OCI-LY3 (cell line): Measurements from ENCODE around the gene CARS2.

Experiments used
- H2AFZ ChIP-seq: fragments of 200-600, 300-600 bp; shearing (Covaris generic); 2 replicates; pipeline ENCODE4 v1.6.0; 2014; ENCODE audit warnings: antibody characterized with exemption, low read depth, low read length
- H3K27ac ChIP-seq: fragments of 200-600, 300-600 bp; sonication (generic); 2 replicates; pipeline ENCODE4 v1.5.1; 2014; ENCODE audit warnings: mild to moderate bottlenecking, low read length, moderate library complexity, mixed read lengths
- H3K27me3 ChIP-seq: fragments of 200-600, 300-600 bp; sonication (generic); 2 replicates; pipeline ENCODE4 v1.6.1; 2014; ENCODE audit warnings: low read depth, low read length, mixed read lengths
- H3K36me3 ChIP-seq: fragments of 200-600, 300-600 bp; sonication (generic); replicated peaks from 2 replicates; pipeline ENCODE3; 2014; ENCODE audit warnings: low read depth, low read length, mixed read lengths
- H3K4me1 ChIP-seq: fragments of 300-600, 200-600 bp; sonication (generic); 2 replicates; pipeline ENCODE4 v1.6.1; 2014; ENCODE audit warnings: low read length, mixed read lengths
- H3K4me2 ChIP-seq: fragments of 200-600, 300-600 bp; sonication (generic); 2 replicates; pipeline ENCODE4 v1.6.1; 2014; ENCODE audit warnings: low read length, mixed read lengths
- H3K4me3 ChIP-seq: fragments of 300-600, 200-600 bp; sonication (generic); 2 replicates; pipeline ENCODE4 v1.5.1; 2014; ENCODE audit warnings: antibody characterized with exemption, mild to moderate bottlenecking, low read length, moderate library complexity
- H3K79me2 ChIP-seq: fragments of 300-600, 200-600 bp; shearing (Covaris generic); 2 replicates; pipeline ENCODE4 v1.6.1; 2014; ENCODE audit warnings: mild to moderate bottlenecking, low read length, mixed read lengths
- H3K9ac ChIP-seq: fragments of 300-600, 200-600 bp; shearing (Covaris generic); 2 replicates; pipeline ENCODE4 v1.6.0; 2014; ENCODE audit warnings: mild to moderate bottlenecking, low read length, moderate library complexity
- H3K9me3 ChIP-seq: fragments of 200-600, 300-600 bp; shearing (Covaris generic); 2 replicates; pipeline ENCODE4 v1.6.1; 2014; ENCODE audit warnings: low read length, mixed read lengths; ENCODE audit not compliant: insufficient read depth
- H4K20me1 ChIP-seq: fragments of 200-600, 300-600 bp; sonication (generic); 2 replicates; pipeline ENCODE4 v1.6.1; 2016; ENCODE audit warnings: low read length, mixed read lengths; ENCODE audit not compliant: insufficient read depth
- EZH2phosphoT487 ChIP-seq: fragments of 200-600 bp; shearing (Covaris generic); IDR thresholded peaks from 2 replicates; pipeline ENCODE4 v1.6.1; 2018; ENCODE audit warnings: antibody characterized with exemption, mixed run types, low read depth
- TF ChIP-seq, protein P1 (sequence below): fragments of 200-600, 300-600 bp; sonication (generic); IDR thresholded peaks from 2 replicates; pipeline ENCODE4 v1.5.1; 2014; ENCODE audit warnings: antibody characterized with exemption, low read length, low read depth

CARS2 gene

DNA sequence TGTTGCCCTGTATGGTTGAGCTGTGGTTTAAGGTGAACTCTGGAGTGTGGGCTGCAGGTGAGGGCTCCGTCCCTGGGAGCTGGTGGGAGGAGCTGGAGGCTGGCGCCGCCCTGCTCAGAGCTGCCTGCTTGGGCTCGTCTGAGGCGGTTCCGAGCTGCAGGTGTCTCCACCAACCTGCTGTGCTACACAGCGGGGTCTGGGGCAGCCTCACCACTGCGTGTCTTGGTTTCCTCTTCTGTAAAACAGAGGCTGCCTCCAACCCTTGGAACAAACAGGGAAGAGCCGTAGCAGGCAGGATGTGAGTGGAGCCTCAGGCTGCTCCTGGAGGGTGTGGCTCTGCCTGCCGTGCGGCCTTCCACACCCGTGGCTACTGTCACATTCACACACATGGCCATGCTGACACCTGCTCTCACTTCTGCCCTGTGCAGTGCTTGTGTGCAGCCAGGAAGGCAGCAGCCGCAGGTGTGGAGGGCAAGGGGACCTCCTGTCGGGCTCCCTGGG is 69.2 kb downstream of the CARS2 start:
- no peaks in the 10 kb centered on the region for H3K9me3 ChIP-seq
- H3K27ac ChIP-seq = no peak overlapping the region
- H3K4me2 ChIP-seq = no peak overlapping the region
- H3K4me1 ChIP-seq = no peaks in the 10 kb centered on the region
- H3K27me3 ChIP-seq = no peaks in the 10 kb centered on the region
- no peak overlapping the region for H2AFZ ChIP-seq
- no peak for TF ChIP-seq EZH2phosphoT487
- TF ChIP-seq, protein P1, sequence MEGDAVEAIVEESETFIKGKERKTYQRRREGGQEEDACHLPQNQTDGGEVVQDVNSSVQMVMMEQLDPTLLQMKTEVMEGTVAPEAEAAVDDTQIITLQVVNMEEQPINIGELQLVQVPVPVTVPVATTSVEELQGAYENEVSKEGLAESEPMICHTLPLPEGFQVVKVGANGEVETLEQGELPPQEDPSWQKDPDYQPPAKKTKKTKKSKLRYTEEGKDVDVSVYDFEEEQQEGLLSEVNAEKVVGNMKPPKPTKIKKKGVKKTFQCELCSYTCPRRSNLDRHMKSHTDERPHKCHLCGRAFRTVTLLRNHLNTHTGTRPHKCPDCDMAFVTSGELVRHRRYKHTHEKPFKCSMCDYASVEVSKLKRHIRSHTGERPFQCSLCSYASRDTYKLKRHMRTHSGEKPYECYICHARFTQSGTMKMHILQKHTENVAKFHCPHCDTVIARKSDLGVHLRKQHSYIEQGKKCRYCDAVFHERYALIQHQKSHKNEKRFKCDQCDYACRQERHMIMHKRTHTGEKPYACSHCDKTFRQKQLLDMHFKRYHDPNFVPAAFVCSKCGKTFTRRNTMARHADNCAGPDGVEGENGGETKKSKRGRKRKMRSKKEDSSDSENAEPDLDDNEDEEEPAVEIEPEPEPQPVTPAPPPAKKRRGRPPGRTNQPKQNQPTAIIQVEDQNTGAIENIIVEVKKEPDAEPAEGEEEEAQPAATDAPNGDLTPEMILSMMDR = no peak
- H3K9ac ChIP-seq = no peak overlapping the region
- peaks cover 12% of the 10 kb centered on the region for H4K20me1 ChIP-seq
- H3K79me2 ChIP-seq = peaks cover 6% of the 10 kb centered on the region; the same call in 1 of the 2 replicates
- H3K4me3 ChIP-seq = no peak overlapping the region
- H3K36me3 ChIP-seq = peaks cover 75% of the 10 kb centered on the region

GRCh38 chr13:110636053-110636475 is 69.9 kb downstream of the CARS2 start:
- no peaks in the 10 kb centered on the region for H3K9me3 ChIP-seq
- no peak overlapping the region for H3K4me3 ChIP-seq
- no peaks in the 10 kb centered on the region for H3K27me3 ChIP-seq
- H3K4me2 ChIP-seq = no peak overlapping the region
- no peak overlapping the region for H3K9ac ChIP-seq
- TF ChIP-seq, protein P1 = no peak
- TF ChIP-seq EZH2phosphoT487 = no peak
- H2AFZ ChIP-seq = no peak overlapping the region
- peaks cover 19% of the 10 kb centered on the region for H4K20me1 ChIP-seq
- no peak overlapping the region for H3K27ac ChIP-seq
- no peaks in the 10 kb centered on the region for H3K4me1 ChIP-seq
- peaks cover 69% of the 10 kb centered on the region for H3K36me3 ChIP-seq
- H3K79me2 ChIP-seq = peaks cover 12% of the 10 kb centered on the region

GRCh38 chr13:110635405-110636002 is 70.4 kb downstream of the CARS2 start:
- no peak for TF ChIP-seq EZH2phosphoT487
- TF ChIP-seq, protein P1 = no peak
- Histone ChIP-seq H3K27ac (no peak overlapping the region), H2AFZ (no peak overlapping the region), H3K4me1 (no peaks in the 10 kb centered on the region), H3K9ac (no peak overlapping the region), H3K36me3 (peaks cover 70% of the 10 kb centered on the region), H4K20me1 (peaks cover 24% of the 10 kb centered on the region), H3K9me3 (no peaks in the 10 kb centered on the region), H3K79me2 (peaks cover 18% of the 10 kb centered on the region), H3K4me2 (no peak overlapping the region), H3K4me3 (no peak overlapping the region), H3K27me3 (no peaks in the 10 kb centered on the region)

DNA sequence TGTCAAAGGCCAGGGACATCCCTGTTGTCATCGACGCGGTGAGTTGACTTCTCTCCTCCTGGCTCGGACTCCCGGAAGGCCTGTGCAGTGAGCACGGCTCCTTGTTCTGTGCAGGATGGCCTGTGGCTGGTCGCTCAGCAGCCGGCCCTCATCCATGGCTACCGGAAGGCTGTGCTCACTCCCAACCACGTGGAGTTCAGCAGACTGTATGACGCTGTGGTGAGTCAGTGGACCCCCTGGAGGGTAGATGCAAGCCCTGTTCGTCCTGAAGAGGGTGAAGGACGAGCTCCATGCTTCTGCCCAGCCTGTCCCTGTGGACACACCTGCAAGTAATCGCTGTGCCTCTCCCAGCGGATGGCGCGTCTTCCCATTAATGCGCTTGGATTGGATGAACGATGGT is 71.4 kb downstream of the CARS2 start:
- Histone ChIP-seq H2AFZ (no peak overlapping the region), H3K4me3 (no peak overlapping the region), H3K9ac (no peak overlapping the region), H4K20me1 (peaks cover 31% of the 10 kb centered on the region), H3K4me2 (no peak overlapping the region), H3K9me3 (no peaks in the 10 kb centered on the region), H3K4me1 (no peaks in the 10 kb centered on the region), H3K27me3 (no peaks in the 10 kb centered on the region), H3K79me2 (peaks cover 26% of the 10 kb centered on the region), H3K27ac (no peak overlapping the region), H3K36me3 (peaks cover 66% of the 10 kb centered on the region)
- no peak for TF ChIP-seq EZH2phosphoT487
- TF ChIP-seq, protein P1 = no peak
